ENCODE data around the gene CGB8.
"Not testable (repeated sequence)": the region's sequence is repeated elsewhere in the genome, so short reads cannot be mapped to it uniquely, and the experiment has no call there.

DNA sequence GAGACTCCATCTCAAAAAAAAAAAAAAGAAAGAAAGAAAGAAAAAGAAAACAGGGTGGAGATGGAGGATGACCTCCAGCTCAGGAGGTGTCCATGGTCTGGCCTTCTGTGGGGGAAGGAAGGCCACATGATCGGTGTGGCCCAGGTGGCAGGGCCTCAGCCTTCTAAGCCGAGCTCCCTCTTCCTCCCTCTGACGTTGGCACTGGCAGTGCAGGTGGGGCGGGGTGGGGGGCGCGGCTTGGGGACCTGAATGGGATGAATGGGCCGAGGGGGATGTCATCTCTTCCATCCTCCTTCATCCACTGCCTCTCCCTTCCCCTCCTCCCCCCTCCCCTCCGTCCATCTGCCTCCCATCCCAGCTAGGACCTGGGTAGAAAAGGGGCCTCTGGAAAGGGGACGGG, 9.2 kb downstream of the CGB8 start:
- TF ChIP-seq POLR2A (IDR thresholded peaks at IDR 0.05; ENCODE audit: extremely low read depth, insufficient read length); CTCF (IDR thresholded peaks at IDR 0.05; ENCODE audit: low read depth, low read length): not testable (repeated sequence)
